GM18502 (cell line): ENCODE measurements around the gene KCND1.
"Not testable (repeated sequence)": the region's sequence is repeated elsewhere in the genome, so short reads cannot be mapped to it uniquely, and the experiment has no call there.

Experiments
- ATAC-seq: cut with Tn5 transposase; IDR thresholded peaks from one replicate; pipeline ENCODE4 v1.9.1; 2021; ENCODE audit warnings: mild to moderate bottlenecking; ENCODE audit not compliant: unreplicated experiment, poor library complexity

KCND1 gene

DNA sequence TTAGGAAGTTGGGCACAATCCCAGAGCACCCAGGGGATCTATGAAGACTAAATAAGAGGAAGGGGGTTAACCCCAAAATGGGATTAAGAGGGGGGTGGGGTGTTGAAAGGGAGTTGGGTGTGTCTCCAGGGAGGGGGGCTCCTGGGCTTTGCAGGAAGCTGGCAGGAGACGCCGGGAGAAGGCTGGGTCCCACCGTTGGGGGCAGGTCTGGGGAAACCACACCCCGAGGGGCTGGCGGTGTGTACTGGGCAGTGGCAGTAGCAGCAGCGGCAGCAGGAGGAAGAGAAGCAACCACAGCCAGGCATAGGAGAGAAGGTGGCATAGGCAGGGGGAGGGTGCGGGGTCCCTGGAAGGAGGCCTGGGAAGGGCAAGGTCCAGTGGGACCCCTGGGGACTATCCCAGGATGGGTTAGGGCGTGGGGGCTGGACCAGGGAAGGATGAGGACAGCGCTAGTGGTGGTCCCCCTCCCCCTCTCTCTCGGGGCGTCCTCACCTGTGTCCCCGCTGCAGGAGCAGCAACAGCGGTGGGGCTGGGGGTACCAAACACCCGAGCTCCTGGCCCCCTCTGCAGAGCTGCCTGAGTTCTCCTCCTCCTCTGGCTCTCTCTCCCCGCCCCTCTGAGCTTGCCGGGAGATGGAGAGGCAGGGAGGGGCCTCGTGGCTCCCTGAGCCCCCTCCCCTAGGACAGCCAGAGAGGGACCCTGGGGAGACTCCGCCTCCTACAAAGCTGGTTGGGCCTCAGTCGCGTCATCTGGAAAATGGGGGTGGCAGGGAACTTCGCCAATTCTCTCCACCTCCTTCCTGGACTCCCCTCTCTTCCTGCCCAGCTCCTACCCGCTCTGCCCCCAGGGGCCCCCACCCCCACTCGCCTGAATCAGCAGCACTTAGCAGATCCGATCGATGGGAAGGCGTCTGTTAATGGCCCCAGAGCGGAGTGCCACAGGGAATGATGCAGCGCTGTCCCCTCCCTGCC, at the start of gene KCND1:
TSS of gene KCND1 (minus strand) at position 596 of the 971 bp plus-strand sequence. CDS start 1,573 bp downstream, outside the sequence.
- ATAC-seq = no peak

DNA sequence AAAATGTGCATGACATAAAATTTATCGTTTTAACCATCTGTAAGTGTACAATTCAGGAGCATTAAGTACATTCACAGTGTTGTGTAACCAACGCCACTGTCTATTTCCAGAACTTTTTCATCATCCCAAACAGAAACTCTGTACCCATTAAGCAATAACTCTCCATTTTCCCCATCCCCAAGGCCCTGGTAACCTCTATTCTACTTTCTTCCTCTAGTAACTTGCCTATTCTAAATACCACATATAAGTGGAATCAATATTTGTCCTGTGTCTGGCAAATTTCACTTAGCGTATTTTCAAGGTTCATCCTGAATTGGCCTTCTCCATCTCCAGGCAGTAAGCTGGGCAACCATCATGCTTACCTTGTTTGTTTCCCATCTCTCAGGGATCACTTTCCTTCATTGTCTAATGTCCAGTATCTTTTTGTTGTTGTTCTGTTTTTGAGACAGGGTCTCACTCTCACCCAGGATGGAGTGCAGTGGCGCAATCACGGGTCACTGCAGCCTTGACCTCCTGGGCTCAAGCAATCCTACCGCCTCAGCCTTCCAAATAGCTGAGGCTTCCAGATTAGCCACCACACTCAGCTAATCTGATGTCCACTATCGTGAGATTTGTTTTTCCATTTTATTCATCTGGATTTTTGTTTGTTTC, 48.1 kb upstream of the KCND1 start:
- no peak for ATAC-seq

DNA sequence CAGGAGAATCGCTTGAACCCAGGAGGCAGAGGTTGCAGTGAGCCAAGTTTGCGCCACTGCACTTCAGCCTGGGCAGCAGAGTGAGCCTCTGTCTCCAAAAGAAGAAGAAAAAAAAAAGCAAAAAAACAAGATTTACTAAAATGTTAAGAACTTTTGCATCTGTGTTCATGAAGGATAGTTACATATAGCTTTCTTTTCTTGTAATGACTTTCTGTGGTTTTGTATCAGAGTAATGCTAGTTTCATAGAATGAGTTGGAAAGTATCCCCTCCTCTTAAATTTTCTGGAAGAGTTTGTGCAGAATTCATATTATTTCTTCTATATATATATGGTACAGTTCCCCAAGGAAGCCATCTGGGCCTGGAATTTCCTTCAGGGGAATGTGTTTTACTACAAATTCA, 47.4 kb upstream of the KCND1 start:
- ATAC-seq = no peak

- ATAC-seq = no peak
These were observed 32.1 kb upstream of the KCND1 start for GRCh38 chrX:49003696-49004095.

- ATAC-seq = peak; percentile 85
These were observed 30.7 kb upstream of the KCND1 start, which contains the start of gene GRIPAP1 for GRCh38 chrX:49002091-49002935. TSS of gene GRIPAP1 (minus strand) at chrX:49002264. CDS start at chrX:49002229, 35 bp downstream.

- peak; percentile 31 for ATAC-seq
These were observed 30.0 kb upstream of the KCND1 start for GRCh38 chrX:49001521-49002090.

DNA sequence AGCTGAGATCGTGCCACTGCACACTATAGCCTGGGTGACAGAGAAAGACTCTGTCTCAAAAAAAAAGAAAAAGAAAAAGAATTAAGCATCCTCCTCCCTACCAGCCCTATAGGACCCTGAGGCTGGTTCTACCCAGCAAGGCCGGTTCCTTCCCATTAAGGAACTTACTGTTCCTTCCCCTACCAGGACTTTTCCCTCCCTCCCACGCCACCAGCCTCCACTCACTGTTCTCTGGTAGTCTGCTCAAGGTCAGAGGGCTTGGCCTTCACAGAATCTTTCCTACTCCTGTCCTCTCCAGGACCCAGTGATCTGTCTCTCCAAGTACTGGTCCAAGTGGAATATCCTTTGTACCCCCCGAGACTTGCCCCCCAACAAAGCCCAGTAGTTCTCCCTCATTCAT, 29.0 kb upstream of the KCND1 start:
- no peak for ATAC-seq

DNA sequence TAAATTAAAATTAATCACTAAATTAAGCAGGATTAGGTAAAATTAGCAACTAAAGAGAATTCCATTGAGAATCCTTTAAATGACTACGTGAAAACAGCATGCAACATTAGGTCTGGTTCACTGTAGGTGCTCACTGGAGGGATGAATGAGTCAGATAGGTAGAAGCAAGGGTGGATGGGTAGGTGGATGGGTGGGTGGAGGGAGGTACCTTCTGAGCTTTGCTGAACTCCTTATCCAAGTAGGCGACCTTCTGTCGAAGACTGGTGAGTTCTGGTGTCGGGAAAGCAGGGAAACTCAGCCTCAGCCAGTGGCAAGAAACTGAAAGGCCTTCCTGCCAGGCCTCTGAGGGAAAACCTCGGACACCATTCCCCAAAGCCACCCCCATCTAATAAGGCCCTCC, 27.4 kb upstream of the KCND1 start:
- no peak for ATAC-seq

GRCh38 chrX:48998391-48998790, 26.7 kb upstream of the KCND1 start:
- ATAC-seq = no peak

DNA sequence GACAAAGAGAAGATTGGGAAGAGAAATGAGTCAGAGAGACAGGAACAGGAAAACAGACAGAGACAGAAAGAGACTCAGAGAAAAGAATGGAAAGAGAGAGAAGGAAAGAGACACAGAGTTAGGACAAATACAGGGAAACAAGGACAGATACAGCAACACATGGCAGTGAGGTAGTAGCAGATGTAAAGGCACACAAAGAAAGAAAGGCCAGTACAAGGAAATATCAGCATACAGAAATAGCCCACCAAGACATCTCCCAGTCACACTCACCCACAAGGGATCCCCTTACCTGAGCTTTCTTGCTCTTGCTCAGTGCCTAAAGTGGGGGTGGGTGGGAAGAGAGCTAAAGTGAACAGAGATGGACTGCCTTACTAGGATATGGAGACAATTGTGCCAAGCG, 26.2 kb upstream of the KCND1 start:
- no peak for ATAC-seq

DNA sequence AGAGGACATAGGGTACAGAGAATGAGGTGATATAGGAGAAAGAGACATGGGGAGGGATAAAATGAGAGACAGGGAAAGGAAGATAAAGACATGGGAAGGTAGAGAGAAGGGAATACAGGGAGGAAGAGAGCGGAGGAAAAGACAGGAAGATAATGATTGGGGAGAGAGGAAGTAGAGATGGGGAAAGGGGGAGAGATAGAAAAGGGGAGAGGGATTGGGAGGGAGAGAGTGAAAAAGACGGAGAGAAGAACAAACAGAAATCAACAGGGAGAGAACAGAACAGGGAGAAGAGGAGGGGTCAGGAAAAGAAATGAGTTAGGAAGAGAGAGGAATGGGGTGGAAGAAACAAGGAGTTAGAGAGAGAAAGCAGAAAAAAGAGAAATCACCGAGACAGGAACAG, 25.8 kb upstream of the KCND1 start:
- ATAC-seq = no peak

- no peak for ATAC-seq
These were observed 25.3 kb upstream of the KCND1 start for GRCh38 chrX:48996969-48997368.

DNA sequence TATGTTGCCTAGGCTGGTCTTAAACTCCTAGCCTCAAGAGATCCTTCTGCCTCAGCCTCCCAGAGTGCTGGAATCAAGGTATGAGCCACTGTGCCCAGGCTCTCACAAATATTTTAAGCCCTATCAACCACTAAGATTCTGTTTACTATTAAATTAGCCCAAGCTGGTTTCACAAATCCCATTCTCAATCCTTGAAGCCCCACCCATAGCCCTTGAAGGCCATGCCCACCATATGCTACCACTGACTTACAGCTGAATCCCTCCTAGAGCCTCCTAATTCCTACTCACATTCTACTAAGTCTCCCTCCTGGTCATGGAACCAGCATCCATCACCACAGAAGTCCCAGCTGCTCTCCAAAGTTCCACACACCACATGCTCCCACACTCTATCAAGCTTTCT, 20.7 kb upstream of the KCND1 start:
- ATAC-seq = no peak

GRCh38 chrX:48989483-48989882, 17.8 kb upstream of the KCND1 start:
- ATAC-seq = no peak

GRCh38 chrX:48983896-48984295, 12.3 kb upstream of the KCND1 start:
- ATAC-seq = no peak

GRCh38 chrX:48983081-48983480, 11.4 kb upstream of the KCND1 start:
- ATAC-seq = no peak

DNA sequence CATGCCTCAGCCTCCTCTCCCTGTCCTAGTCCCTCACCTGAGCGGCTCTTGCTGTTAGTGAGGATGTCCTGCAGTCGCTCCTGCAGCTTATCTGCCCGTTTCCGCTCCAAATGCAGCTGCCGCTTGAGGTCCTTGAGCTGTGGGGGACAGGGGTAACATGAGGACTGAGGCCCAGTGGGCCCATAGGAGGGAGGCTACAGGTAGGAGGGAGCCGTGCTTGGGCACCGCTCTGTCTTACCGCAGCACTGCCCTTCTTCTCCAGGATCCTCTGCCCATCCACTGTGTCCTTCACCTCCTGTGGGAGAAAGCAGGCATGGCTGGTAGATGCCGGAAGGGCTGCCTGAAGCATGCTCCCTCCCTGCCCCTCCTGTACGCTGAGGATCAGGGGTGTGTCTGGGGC, 9.5 kb upstream of the KCND1 start:
- no peak for ATAC-seq

DNA sequence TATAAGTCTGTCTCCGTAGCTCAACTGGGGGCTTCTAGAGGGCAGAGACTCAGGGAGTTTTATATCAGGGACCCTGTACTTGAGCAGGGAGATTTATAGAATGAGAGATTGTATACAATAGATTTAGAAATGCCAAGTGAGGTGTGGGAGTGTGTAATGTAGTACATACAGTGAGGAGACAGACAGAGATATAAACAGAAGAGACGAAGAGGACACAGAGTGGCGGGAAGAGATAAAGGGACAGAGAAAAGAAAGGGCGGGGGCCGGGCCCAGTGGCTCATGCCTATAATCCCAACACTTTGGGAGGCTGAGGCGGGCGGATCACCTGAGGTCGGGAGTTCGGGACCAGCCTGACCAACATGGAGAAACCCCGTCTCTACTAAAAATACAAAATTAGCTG, 8.7 kb upstream of the KCND1 start:
- not testable (repeated sequence) for ATAC-seq

DNA sequence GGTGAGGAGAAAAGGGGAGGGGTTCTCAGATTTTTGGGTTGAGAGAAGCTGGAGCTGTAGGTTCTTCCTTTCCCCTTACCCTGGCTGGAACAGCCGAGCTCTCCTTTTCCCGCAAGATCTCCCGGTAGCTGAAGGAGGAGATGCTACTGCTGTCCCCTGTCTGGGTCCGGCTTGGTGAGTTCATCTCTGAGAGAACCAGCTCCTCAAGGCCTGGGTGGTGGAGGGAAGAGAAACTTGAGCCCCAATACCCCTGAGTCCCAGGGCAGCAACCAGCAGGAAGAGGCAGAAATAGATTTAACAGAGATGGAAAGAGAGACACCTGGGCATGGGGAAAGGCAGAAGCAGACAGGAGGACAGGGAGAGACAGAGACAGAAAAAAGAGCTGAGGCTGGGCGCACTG, 6.6 kb upstream of the KCND1 start:
- ATAC-seq = no peak

- no peak for ATAC-seq
These were observed 4.4 kb upstream of the KCND1 start for GRCh38 chrX:48976086-48976485.
